Memory B cell (primary cell): ENCODE results near the gene PF4V1.

Source experiments
- ATAC-seq: fragments of 150-1000 bp; cut with Tn5 transposase; 2 replicates; pipeline ENCODE4 v1.10.0; 2021; ENCODE audit warnings: low read depth, mild to moderate bottlenecking, moderate library complexity
- DNase-seq, 2 donors: peaks; one replicate each; pipeline ENCODE4 v3.0.0; 2022; ENCODE audit warnings: low spot score in 2 of 2
- H3K27ac Mint-ChIP-seq: one replicate; pipeline ENCODE4 v1.8.0; 2022; ENCODE audit warnings: mild to moderate bottlenecking, moderate library complexity, mixed read lengths
- H3K27me3 Mint-ChIP-seq: one replicate; pipeline ENCODE4 v1.8.0; 2022; ENCODE audit warnings: mixed read lengths
- H3K36me3 Mint-ChIP-seq: one replicate; pipeline ENCODE4 v1.8.0; 2022; ENCODE audit warnings: mild to moderate bottlenecking, mixed read lengths
- H3K4me1 Mint-ChIP-seq: one replicate; pipeline ENCODE4 v1.8.0; 2022; ENCODE audit warnings: mixed read lengths
- H3K4me3 Mint-ChIP-seq: one replicate; pipeline ENCODE4 v1.8.0; 2022; ENCODE audit warnings: mild to moderate bottlenecking, moderate library complexity, mixed read lengths
- H3K9me3 Mint-ChIP-seq: one replicate; pipeline ENCODE4 v1.8.0; 2022; ENCODE audit warnings: mixed read lengths

The PF4V1 gene

GRCh38 chr4:73853246-73853704, at the start of gene PF4V1:
PF4V1 (plus strand) TSS chr4:73853296; CDS start chr4:73853363, 67 bp downstream.
- H3K27ac Mint-ChIP-seq, result no peak within 1 kb of the TSS
- ATAC-seq (no peak), DNase-seq (no peak)
- H3K9me3 Mint-ChIP-seq, result no peaks in the 10 kb centered on the region
- no peak within 1 kb of the TSS for H3K4me3 Mint-ChIP-seq
- no peaks in the 10 kb centered on the region for H3K36me3 Mint-ChIP-seq
- peaks cover 4% of the 10 kb centered on the region for H3K27me3 Mint-ChIP-seq
- no peaks in the 10 kb centered on the region for H3K4me1 Mint-ChIP-seq

- H3K36me3 Mint-ChIP-seq, result no peaks in the 10 kb centered on the region
- H3K27me3 Mint-ChIP-seq, result no peaks in the 10 kb centered on the region
- H3K27ac Mint-ChIP-seq, result no peak overlapping the region
- H3K4me3 Mint-ChIP-seq, result no peak overlapping the region
- no peaks in the 10 kb centered on the region for H3K4me1 Mint-ChIP-seq
- DNase-seq, result no peak
- peaks cover 4% of the 10 kb centered on the region for H3K9me3 Mint-ChIP-seq
- no peak for ATAC-seq
Measured at GRCh38 chr4:73810191-73810590, 42.9 kb upstream of the PF4V1 start.

GRCh38 chr4:73811841-73812240, 41.3 kb upstream of the PF4V1 start:
- Mint-ChIP-seq H3K27me3 (no peaks in the 10 kb centered on the region), H3K9me3 (peaks cover 4% of the 10 kb centered on the region), H3K4me3 (no peak overlapping the region), H3K4me1 (no peaks in the 10 kb centered on the region), H3K36me3 (no peaks in the 10 kb centered on the region), H3K27ac (no peak overlapping the region)
- DNase-seq (no peak), ATAC-seq (no peak)

- ATAC-seq (no peak), DNase-seq (no peak)
- no peaks in the 10 kb centered on the region for H3K27me3 Mint-ChIP-seq
- no peak overlapping the region for H3K27ac Mint-ChIP-seq
- no peaks in the 10 kb centered on the region for H3K36me3 Mint-ChIP-seq
- H3K4me1 Mint-ChIP-seq, result no peaks in the 10 kb centered on the region
- H3K4me3 Mint-ChIP-seq, result no peak overlapping the region
- peaks cover 4% of the 10 kb centered on the region for H3K9me3 Mint-ChIP-seq
Measured at GRCh38 chr4:73814679-73815078, 38.4 kb upstream of the PF4V1 start.

GRCh38 chr4:73815145-73815544, 38.0 kb upstream of the PF4V1 start:
- no peaks in the 10 kb centered on the region for H3K27me3 Mint-ChIP-seq
- H3K4me3 Mint-ChIP-seq, result no peak overlapping the region
- H3K36me3 Mint-ChIP-seq, result no peaks in the 10 kb centered on the region
- no peaks in the 10 kb centered on the region for H3K4me1 Mint-ChIP-seq
- no peak for DNase-seq
- H3K9me3 Mint-ChIP-seq, result peaks cover 4% of the 10 kb centered on the region
- ATAC-seq, result no peak
- no peak overlapping the region for H3K27ac Mint-ChIP-seq

- Mint-ChIP-seq H3K36me3 (no peaks in the 10 kb centered on the region), H3K9me3 (peaks cover 4% of the 10 kb centered on the region), H3K4me3 (no peak overlapping the region), H3K27me3 (no peaks in the 10 kb centered on the region), H3K4me1 (no peaks in the 10 kb centered on the region), H3K27ac (no peak overlapping the region)
- ATAC-seq (no peak), DNase-seq (no peak)
Measured at GRCh38 chr4:73816814-73817213, 36.3 kb upstream of the PF4V1 start.

- Mint-ChIP-seq H3K9me3 (peaks cover 4% of the 10 kb centered on the region), H3K27ac (no peak overlapping the region), H3K36me3 (no peaks in the 10 kb centered on the region), H3K27me3 (no peaks in the 10 kb centered on the region), H3K4me1 (no peaks in the 10 kb centered on the region), H3K4me3 (no peak overlapping the region)
- ATAC-seq, result no peak
- no peak for DNase-seq
Measured at GRCh38 chr4:73817341-73817740, 35.8 kb upstream of the PF4V1 start.

- no peak for ATAC-seq
- DNase-seq, result no peak
- Mint-ChIP-seq H3K4me3 (no peak overlapping the region), H3K4me1 (no peaks in the 10 kb centered on the region), H3K27me3 (no peaks in the 10 kb centered on the region), H3K36me3 (no peaks in the 10 kb centered on the region), H3K27ac (no peak overlapping the region), H3K9me3 (no peaks in the 10 kb centered on the region)
Measured at GRCh38 chr4:73821325-73821724, 31.8 kb upstream of the PF4V1 start.

GRCh38 chr4:73822389-73822788, 30.7 kb upstream of the PF4V1 start:
- Mint-ChIP-seq H3K4me1 (no peaks in the 10 kb centered on the region), H3K27ac (no peak overlapping the region), H3K9me3 (no peaks in the 10 kb centered on the region), H3K36me3 (no peaks in the 10 kb centered on the region), H3K4me3 (no peak overlapping the region), H3K27me3 (no peaks in the 10 kb centered on the region)
- DNase-seq, result no peak
- no peak for ATAC-seq

- ATAC-seq, result no peak
- Mint-ChIP-seq H3K9me3 (peaks cover 2% of the 10 kb centered on the region), H3K4me3 (no peak overlapping the region), H3K4me1 (no peaks in the 10 kb centered on the region), H3K27me3 (no peaks in the 10 kb centered on the region), H3K36me3 (no peaks in the 10 kb centered on the region), H3K27ac (no peak overlapping the region)
- no peak for DNase-seq
Measured at GRCh38 chr4:73822812-73823504, 30.1 kb upstream of the PF4V1 start.

- no peaks in the 10 kb centered on the region for H3K4me1 Mint-ChIP-seq
- H3K4me3 Mint-ChIP-seq, result no peak overlapping the region
- H3K27me3 Mint-ChIP-seq, result no peaks in the 10 kb centered on the region
- H3K36me3 Mint-ChIP-seq, result no peaks in the 10 kb centered on the region
- DNase-seq (no peak), ATAC-seq (no peak)
- peaks cover 2% of the 10 kb centered on the region for H3K9me3 Mint-ChIP-seq
- H3K27ac Mint-ChIP-seq, result no peak overlapping the region
Measured at GRCh38 chr4:73823760-73824159, 29.3 kb upstream of the PF4V1 start.

- Mint-ChIP-seq H3K27ac (no peak overlapping the region), H3K4me3 (no peak overlapping the region), H3K27me3 (peaks cover 2% of the 10 kb centered on the region), H3K4me1 (no peaks in the 10 kb centered on the region), H3K9me3 (peaks cover 2% of the 10 kb centered on the region), H3K36me3 (no peaks in the 10 kb centered on the region)
- ATAC-seq (no peak), DNase-seq (no peak)
Measured at GRCh38 chr4:73828956-73829355, 24.1 kb upstream of the PF4V1 start.

GRCh38 chr4:73831569-73831968, 21.5 kb upstream of the PF4V1 start:
- Mint-ChIP-seq H3K9me3 (peaks cover 2% of the 10 kb centered on the region), H3K4me1 (no peaks in the 10 kb centered on the region), H3K36me3 (no peaks in the 10 kb centered on the region), H3K27me3 (peaks cover 2% of the 10 kb centered on the region), H3K4me3 (no peak overlapping the region), H3K27ac (no peak overlapping the region)
- DNase-seq (no peak), ATAC-seq (no peak)

GRCh38 chr4:73832651-73833237, 20.4 kb upstream of the PF4V1 start:
- H3K9me3 Mint-ChIP-seq, result peaks cover 2% of the 10 kb centered on the region
- H3K4me1 Mint-ChIP-seq, result no peaks in the 10 kb centered on the region
- H3K27me3 Mint-ChIP-seq, result peaks cover 2% of the 10 kb centered on the region
- ATAC-seq, result no peak
- no peak overlapping the region for H3K4me3 Mint-ChIP-seq
- no peak overlapping the region for H3K27ac Mint-ChIP-seq
- DNase-seq, result no peak
- H3K36me3 Mint-ChIP-seq, result no peaks in the 10 kb centered on the region
